Body of pancreas (tissue), 4 donors: Measurements from ENCODE around the gene SLC22A23. TPM values are rescaled to one million over a fixed set of nuclear protein-coding genes. Genes with fewer than 3 reads are reported as not detected.
A peak's percentile ranks its signal among the peaks of the same experiment; 100 is the strongest.

Source experiments
- ATAC-seq: fragments of 150-250 bp; one replicate; pipeline ENCODE4 v1.9.1; 2016
- DNase-seq, 4 donors: peaks; one replicate each; pipeline ENCODE4 v3.0.0-alpha.2; 2019
- H3K27ac ChIP-seq, 4 donors: fragments of 200-600 bp; sonication (generic); 1 replicate in 3 of 4; 2 replicates in 1 of 4; pipeline versions ENCODE4 v1.5.1 to v1.6.1; 2016 to 2019; ENCODE audit warnings: mild to moderate bottlenecking in 1 of 4, mixed read lengths in 1 of 4, moderate library complexity in 1 of 4
- H3K27me3 ChIP-seq, 2 donors: fragments of 200-600 bp; sonication (generic); one replicate each; pipeline ENCODE4 v1.6.0; 2016; ENCODE audit warnings: mild to moderate bottlenecking in 1 of 2
- H3K36me3 ChIP-seq, 2 donors: fragments of 200-600 bp; sonication (generic); replicated peaks in 1 of 2; 2 replicates each; pipeline ENCODE4 v1.5.1; 2016; ENCODE audit warnings: low read depth in 2 of 2; ENCODE audit not compliant: insufficient read depth in 1 of 2
- H3K4me1 ChIP-seq: fragments of 200-600 bp; sonication (generic); one replicate; pipeline ENCODE4 v1.6.0; 2016
- H3K4me3 ChIP-seq, 2 donors: fragments of 200-600 bp; sonication (generic); 1 replicate in 1 of 2; 2 replicates in 1 of 2; pipeline ENCODE4 v1.5.1; 2016 to 2019
- H3K9me3 ChIP-seq, 3 donors: fragments of 200-600 bp; sonication (generic); 1 replicate in 2 of 3; 2 replicates in 1 of 3; pipeline ENCODE4 v1.5.1; 2016
- CTCF ChIP-seq, 7 experiments: fragments of 450-650 bp in 4 of 7; fragments of 200-600 bp in 3 of 7; sonication (generic) in 3 of 7; IDR thresholded peaks; one replicate each; pipeline ENCODE4 v1.5.1; 2016 to 2019; ENCODE audit warnings: antibody characterized with exemption in 7 of 7
- POLR2A ChIP-seq, 3 donors: fragments of 450-650 bp; IDR thresholded peaks; one replicate each; pipeline ENCODE4 v1.6.1; 2016; ENCODE audit warnings: antibody characterized with exemption in 3 of 3, mild to moderate bottlenecking in 2 of 3
- WGBS, 2 donors: methylation state at CpG; one replicate each; pipeline ENCODE4 v1.1.5; 2017; 5-methylcytosine and 5-hydroxymethylcytosine counted together
- intact Hi-C: fragments of 100-400 bp; cut with DNase I; formaldehyde crosslinking; loops from one replicate; pipeline ENCODE4 v1.15.1; 2023
- total RNA-seq, 2 donors: library from RNA; depleted of rRNA; stranded (reverse); fragments of >200 nt; gene quantifications; one replicate each; pipeline ENCODE4 v1.1.0, GENCODE V29; 2016

The SLC22A23 gene
- total RNA-seq, 2 donors from 2014 or later: 20.4 to 32.2 TPM

- H3K9me3 ChIP-seq: no peaks in the 10 kb centered on the region
- peaks cover 56% of the 10 kb centered on the region for H3K4me1 ChIP-seq
- TF ChIP-seq POLR2A (IDR thresholded peaks at IDR 0.05) (no peak), CTCF (IDR thresholded peaks at IDR 0.05) (no peak)
- DNase-seq: no peak
- 69 to 70% methylated on average over 9 of the region's 9 CpGs for whole genome bisulfite sequencing, 2 donors
- ATAC-seq: no peak
- H3K36me3 ChIP-seq: no peaks in the 10 kb centered on the region
- intact Hi-C loops: no loop called here
- H3K27ac ChIP-seq: no peak overlapping the region
- no peak overlapping the region for H3K4me3 ChIP-seq
- H3K27me3 ChIP-seq: no peaks in the 10 kb centered on the region
These were observed 72.4 kb downstream of the SLC22A23 start for GRCh38 chr6:3384241-3385143.

DNA sequence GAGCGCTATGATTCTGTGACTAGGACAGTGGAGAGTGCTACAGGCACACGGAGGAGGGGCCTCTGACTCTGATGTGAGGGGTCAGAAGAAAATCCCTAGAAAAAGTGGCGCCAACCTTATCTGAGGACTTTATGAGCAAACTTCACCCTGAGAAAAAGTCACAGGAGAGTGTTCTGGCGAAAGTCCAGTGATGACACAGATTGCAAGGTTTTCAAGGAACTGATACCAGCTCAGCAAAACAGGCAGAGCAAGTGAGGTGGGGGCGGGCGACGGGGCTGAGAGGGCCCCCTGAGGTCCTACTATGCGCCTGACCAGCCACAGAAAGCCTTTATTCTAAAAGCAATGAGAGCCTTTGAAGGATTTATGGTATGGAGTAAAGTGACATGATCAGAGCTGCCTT lies 73.3 kb downstream of the SLC22A23 start:
- intact Hi-C loops: no loop called here
- Histone ChIP-seq H3K36me3 (no peaks in the 10 kb centered on the region), H3K4me3 (no peak overlapping the region), H3K27me3 (no peaks in the 10 kb centered on the region), H3K27ac (peak overlapping the region in 2 of 4 donors; percentile 11 to 22), H3K4me1 (peaks cover 56% of the 10 kb centered on the region), H3K9me3 (no peaks in the 10 kb centered on the region)
- WGBS, 2 donors: 21 to 35% methylated on average over 8 of the region's 8 CpGs
- TF ChIP-seq POLR2A (IDR thresholded peaks at IDR 0.05) (no peak), CTCF (IDR thresholded peaks at IDR 0.05) (no peak)
- DNase-seq (peak; percentile 55 to 68 (median 58)), ATAC-seq (peak; percentile 64)

GRCh38 chr6:3382326-3383279 lies 74.2 kb downstream of the SLC22A23 start:
- Histone ChIP-seq H3K27ac (peak overlapping the region in 1 of 4 donors; percentile 11), H3K4me1 (peaks cover 56% of the 10 kb centered on the region), H3K4me3 (no peak overlapping the region), H3K36me3 (no peaks in the 10 kb centered on the region), H3K9me3 (no peaks in the 10 kb centered on the region), H3K27me3 (no peaks in the 10 kb centered on the region)
- TF ChIP-seq CTCF (IDR thresholded peaks at IDR 0.05) (no peak), POLR2A (IDR thresholded peaks at IDR 0.05) (no peak)
- intact Hi-C loops: no loop called here
- WGBS, 2 donors: 68 to 75% methylated on average over 8 of the region's 8 CpGs
- DNase-seq: no peak
- no peak for ATAC-seq

DNA sequence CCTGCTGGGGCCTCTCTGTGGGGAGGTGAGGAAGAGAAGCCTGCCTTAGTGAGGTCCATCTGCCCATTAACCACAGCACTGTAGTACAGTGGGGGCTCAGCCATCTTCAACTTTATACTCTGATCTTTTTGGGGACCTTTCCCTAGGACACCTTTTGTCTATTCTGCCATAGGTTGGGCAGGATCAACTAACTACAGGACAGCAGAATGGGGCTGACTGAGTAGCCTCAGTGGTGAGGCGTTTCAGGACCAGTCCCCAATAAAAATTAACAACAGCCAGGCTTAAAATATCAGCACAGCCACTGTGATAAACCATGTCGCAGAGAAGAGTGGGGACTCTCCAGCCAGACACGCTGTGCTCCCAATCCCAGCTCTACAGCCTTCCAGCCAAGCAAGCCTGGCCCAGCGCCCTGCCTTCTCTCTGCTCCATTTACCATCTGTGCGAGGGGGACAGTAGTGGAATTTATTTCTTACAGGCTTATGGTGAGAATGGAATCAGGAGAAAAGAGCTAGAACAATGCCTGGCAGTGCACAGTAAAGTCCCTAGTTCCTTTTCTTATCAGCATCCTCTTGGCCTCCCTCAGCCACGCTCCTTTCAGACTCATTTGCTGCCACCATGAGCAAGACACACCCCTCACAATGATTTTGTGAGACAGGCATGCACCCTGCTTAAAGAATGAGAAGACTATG lies 75.5 kb downstream of the SLC22A23 start:
- no peak overlapping the region for H3K4me3 ChIP-seq
- no peaks in the 10 kb centered on the region for H3K9me3 ChIP-seq
- TF ChIP-seq CTCF (IDR thresholded peaks at IDR 0.05) (no peak), POLR2A (IDR thresholded peaks at IDR 0.05) (no peak)
- H3K27me3 ChIP-seq: no peaks in the 10 kb centered on the region
- ATAC-seq (no peak), DNase-seq (peak in 1 of 4 donors; percentile 30)
- H3K36me3 ChIP-seq: no peaks in the 10 kb centered on the region
- H3K4me1 ChIP-seq: peaks cover 56% of the 10 kb centered on the region
- H3K27ac ChIP-seq: peak overlapping the region; percentile 9 to 44 (median 25)
- intact Hi-C loops: no loop called here
- WGBS, 2 donors: 70 to 72% methylated on average over 6 of the region's 6 CpGs
